ENCODE measurements around the gene PGBD5. TPM values are rescaled to one million over a fixed set of nuclear protein-coding genes. Genes with fewer than 3 reads are reported as not detected.
"Not testable (repeated sequence)": the region's sequence is repeated elsewhere in the genome, so short reads cannot be mapped to it uniquely, and the experiment has no call there.

Gene PGBD5
- total RNA-seq (ENCODE audit: low replicate concordance), result 7.2 and 8.7 TPM in 2 replicates
- long read RNA-seq, partial matches to known transcripts, result 5 of 9 reads
- long read RNA-seq, other reads (novel, unspliced or antisense), result 4 of 9 reads

- Mint-ChIP-seq H3K4me1 (ENCODE audit: unreplicated experiment) (peaks cover 3% of the 10 kb centered on the region), H3K27ac (peak within 1 kb of the TSS; percentile 81), H3K36me3 (no peaks in the 10 kb centered on the region), H3K4me3 (peak within 1 kb of the TSS; percentile 86), H3K9me3 (no peaks in the 10 kb centered on the region), H3K27me3 (peaks cover 55% of the 10 kb centered on the region)
- DNase-seq (ENCODE audit: extremely low spot score, unreplicated experiment), result peak; percentile 88
- peak; percentile 48 for TF ChIP-seq CTCF (conservative IDR thresholded peaks at IDR 0.05)
Observed at GRCh38 chr1:230426246-230427093, at the start of gene PGBD5. Gene PGBD5 (minus strand): TSS chr1:230426332. CDS start chr1:230425928, 404 bp downstream.

- DNase-seq (ENCODE audit: extremely low spot score, unreplicated experiment); H3K27ac Mint-ChIP-seq; H3K4me1 Mint-ChIP-seq (ENCODE audit: unreplicated experiment); H3K4me3 Mint-ChIP-seq; H3K36me3 Mint-ChIP-seq: not testable (repeated sequence)
- Mint-ChIP-seq H3K27me3 (peaks cover 24% of the 10 kb centered on the region), H3K9me3 (peaks cover 14% of the 10 kb centered on the region)
Observed at GRCh38 chr1:230474924-230475323, 48.8 kb upstream of the PGBD5 start.

GRCh38 chr1:230470750-230471149 lies 44.6 kb upstream of the PGBD5 start:
- H3K4me1 Mint-ChIP-seq (ENCODE audit: unreplicated experiment); DNase-seq (ENCODE audit: extremely low spot score, unreplicated experiment); H3K27ac Mint-ChIP-seq; H3K4me3 Mint-ChIP-seq; H3K36me3 Mint-ChIP-seq: not testable (repeated sequence)
- peaks cover 16% of the 10 kb centered on the region for H3K27me3 Mint-ChIP-seq
- peaks cover 20% of the 10 kb centered on the region for H3K9me3 Mint-ChIP-seq

GRCh38 chr1:230469271-230469670 lies 43.1 kb upstream of the PGBD5 start:
- H3K27ac Mint-ChIP-seq, result no peak overlapping the region
- DNase-seq (ENCODE audit: extremely low spot score, unreplicated experiment), result no peak
- no peaks in the 10 kb centered on the region for H3K36me3 Mint-ChIP-seq
- H3K4me3 Mint-ChIP-seq, result no peak overlapping the region
- H3K4me1 Mint-ChIP-seq (ENCODE audit: unreplicated experiment), result no peaks in the 10 kb centered on the region
- no peak for TF ChIP-seq CTCF (conservative IDR thresholded peaks at IDR 0.05)
- peaks cover 15% of the 10 kb centered on the region for H3K9me3 Mint-ChIP-seq
- peaks cover 12% of the 10 kb centered on the region for H3K27me3 Mint-ChIP-seq

GRCh38 chr1:230465691-230466090 lies 39.6 kb upstream of the PGBD5 start:
- no peak for TF ChIP-seq CTCF (conservative IDR thresholded peaks at IDR 0.05)
- peaks cover 6% of the 10 kb centered on the region for H3K27me3 Mint-ChIP-seq
- no peak for DNase-seq (ENCODE audit: extremely low spot score, unreplicated experiment)
- no peak overlapping the region for H3K4me3 Mint-ChIP-seq
- H3K4me1 Mint-ChIP-seq (ENCODE audit: unreplicated experiment), result no peaks in the 10 kb centered on the region
- H3K9me3 Mint-ChIP-seq, result peaks cover 6% of the 10 kb centered on the region
- no peak overlapping the region for H3K27ac Mint-ChIP-seq
- H3K36me3 Mint-ChIP-seq, result no peaks in the 10 kb centered on the region

GRCh38 chr1:230464671-230465070 lies 38.5 kb upstream of the PGBD5 start:
- Mint-ChIP-seq H3K27ac (no peak overlapping the region), H3K4me3 (no peak overlapping the region), H3K9me3 (peaks cover 5% of the 10 kb centered on the region), H3K4me1 (ENCODE audit: unreplicated experiment) (no peaks in the 10 kb centered on the region), H3K27me3 (peaks cover 6% of the 10 kb centered on the region), H3K36me3 (no peaks in the 10 kb centered on the region)
- no peak for DNase-seq (ENCODE audit: extremely low spot score, unreplicated experiment)
- TF ChIP-seq CTCF (conservative IDR thresholded peaks at IDR 0.05), result no peak

All from type B pancreatic cell (in vitro differentiated cells).